Mesenchymal stem cell (in vitro differentiated cells and primary cell): ENCODE data around the gene UBLCP1.

Experiments used
- DNase-seq: peaks from one replicate; pipeline ENCODE4 v3.0.0-alpha.2; 2013
- H2AFZ ChIP-seq: one replicate; pipeline ENCODE4 v1.6.1; 2013; ENCODE audit warnings: low read depth, mild to moderate bottlenecking, control low read depth, inconsistent platforms, low read length, moderate library complexity
- H2AK5ac ChIP-seq: 2 replicates; pipeline ENCODE4 v1.6.1; 2013; ENCODE audit warnings: low read length, moderate library complexity, mild to moderate bottlenecking, inconsistent platforms; ENCODE audit not compliant: severe bottlenecking
- H2BK120ac ChIP-seq: one replicate; pipeline ENCODE4 v1.6.1; 2013; ENCODE audit warnings: low read depth, mild to moderate bottlenecking, inconsistent platforms, low read length, moderate library complexity
- H2BK12ac ChIP-seq, 2 experiments: one replicate each; pipeline ENCODE4 v1.6.1; 2013; ENCODE audit warnings: inconsistent platforms in 2 of 2, low read length in 2 of 2, mild to moderate bottlenecking in 2 of 2, moderate library complexity in 2 of 2, control low read depth in 1 of 2
- H2BK15ac ChIP-seq: one replicate; pipeline ENCODE4 v1.6.1; 2013; ENCODE audit warnings: mild to moderate bottlenecking, low read depth, inconsistent platforms; ENCODE audit not compliant: poor library complexity, severe bottlenecking
- H2BK5ac ChIP-seq: 2 replicates; pipeline ENCODE4 v1.6.1; 2013; ENCODE audit warnings: low read depth, mild to moderate bottlenecking, low read length, control low read depth, inconsistent platforms; ENCODE audit not compliant: poor library complexity, severe bottlenecking
- H3K14ac ChIP-seq, 2 experiments: one replicate each; pipeline ENCODE4 v1.6.1; 2013; ENCODE audit warnings: inconsistent platforms in 2 of 2, low read length in 2 of 2, control low read depth in 1 of 2, mild to moderate bottlenecking in 1 of 2, moderate library complexity in 1 of 2
- H3K18ac ChIP-seq, 2 experiments: one replicate each; pipeline ENCODE4 v1.6.1; 2013; ENCODE audit warnings: inconsistent platforms in 2 of 2, low read length in 2 of 2, control low read depth in 1 of 2, low read depth in 1 of 2, mild to moderate bottlenecking in 1 of 2
- H3K23ac ChIP-seq, 2 experiments: one replicate each; pipeline ENCODE4 v1.6.1; 2013; ENCODE audit warnings: inconsistent platforms in 2 of 2, low read length in 2 of 2, mild to moderate bottlenecking in 2 of 2, moderate library complexity in 2 of 2, control low read depth in 1 of 2
- H3K27ac ChIP-seq: 2 replicates; pipeline ENCODE4 v1.5.1; 2013; ENCODE audit warnings: mild to moderate bottlenecking, moderate library complexity, low read length, control low read depth, inconsistent platforms; ENCODE audit not compliant: poor library complexity, severe bottlenecking
- H3K27me3 ChIP-seq, 2 experiments: 2 replicates each; pipeline versions ENCODE4 v1.6.1 to v1.7.0; 2013; ENCODE audit warnings: low read length in 2 of 2, mild to moderate bottlenecking in 2 of 2, moderate library complexity in 2 of 2, control low read depth in 1 of 2, inconsistent platforms in 1 of 2; ENCODE audit not compliant: control insufficient read depth in 1 of 2, insufficient read depth in 1 of 2
- H3K36me3 ChIP-seq, 2 experiments: 2 replicates each; pipeline versions ENCODE4 v1.6.1 to v1.7.0; 2013; ENCODE audit warnings: low read length in 2 of 2, control low read depth in 1 of 2, inconsistent platforms in 1 of 2, low read depth in 1 of 2, mild to moderate bottlenecking in 1 of 2; ENCODE audit not compliant: insufficient read depth in 2 of 2, control insufficient read depth in 1 of 2
- H3K4ac ChIP-seq, 2 experiments: one replicate each; pipeline ENCODE4 v1.6.1; 2013; ENCODE audit warnings: inconsistent platforms in 2 of 2, low read length in 2 of 2, mild to moderate bottlenecking in 2 of 2, moderate library complexity in 2 of 2, control low read depth in 1 of 2, low read depth in 1 of 2
- H3K4me1 ChIP-seq: 2 replicates; pipeline ENCODE4 v1.6.1; 2013; ENCODE audit warnings: low read depth, low read length, control low read depth; ENCODE audit not compliant: control insufficient read depth, insufficient read depth
- H3K4me2 ChIP-seq: 2 replicates; pipeline ENCODE4 v1.6.1; 2013; ENCODE audit warnings: low read length, mild to moderate bottlenecking, inconsistent platforms; ENCODE audit not compliant: poor library complexity, severe bottlenecking
- H3K4me3 ChIP-seq, 2 experiments: 2 replicates each; pipeline versions ENCODE4 v1.5.1 to v1.7.0; 2013; ENCODE audit warnings: low read length in 2 of 2, mild to moderate bottlenecking in 2 of 2, control low read depth in 1 of 2, low read depth in 1 of 2; ENCODE audit not compliant: insufficient read depth in 1 of 2
- H3K79me1 ChIP-seq: replicated peaks from 2 replicates; pipeline ENCODE4 v1.6.1; 2013; ENCODE audit warnings: mild to moderate bottlenecking, control low read depth, low read length, inconsistent platforms; ENCODE audit not compliant: poor library complexity, severe bottlenecking
- H3K9ac ChIP-seq: 2 replicates; pipeline ENCODE4 v1.7.0; 2013; ENCODE audit warnings: mild to moderate bottlenecking, low read length, moderate library complexity
- H3K9me3 ChIP-seq: 2 replicates; pipeline ENCODE4 v1.7.0; 2013; ENCODE audit warnings: mild to moderate bottlenecking, low read length; ENCODE audit not compliant: control insufficient read depth
- H4K8ac ChIP-seq: one replicate; pipeline ENCODE4 v1.6.1; 2013; ENCODE audit warnings: inconsistent platforms, mild to moderate bottlenecking, low read length, moderate library complexity
- H4K91ac ChIP-seq: one replicate; pipeline ENCODE4 v1.6.1; 2013; ENCODE audit warnings: mild to moderate bottlenecking, low read length, inconsistent platforms
- WGBS: methylation state at CpG from one replicate; pipeline ENCODE4 v1.1.7; 2013; ENCODE audit warnings: mixed read lengths; 5-methylcytosine and 5-hydroxymethylcytosine counted together

The UBLCP1 gene

DNA sequence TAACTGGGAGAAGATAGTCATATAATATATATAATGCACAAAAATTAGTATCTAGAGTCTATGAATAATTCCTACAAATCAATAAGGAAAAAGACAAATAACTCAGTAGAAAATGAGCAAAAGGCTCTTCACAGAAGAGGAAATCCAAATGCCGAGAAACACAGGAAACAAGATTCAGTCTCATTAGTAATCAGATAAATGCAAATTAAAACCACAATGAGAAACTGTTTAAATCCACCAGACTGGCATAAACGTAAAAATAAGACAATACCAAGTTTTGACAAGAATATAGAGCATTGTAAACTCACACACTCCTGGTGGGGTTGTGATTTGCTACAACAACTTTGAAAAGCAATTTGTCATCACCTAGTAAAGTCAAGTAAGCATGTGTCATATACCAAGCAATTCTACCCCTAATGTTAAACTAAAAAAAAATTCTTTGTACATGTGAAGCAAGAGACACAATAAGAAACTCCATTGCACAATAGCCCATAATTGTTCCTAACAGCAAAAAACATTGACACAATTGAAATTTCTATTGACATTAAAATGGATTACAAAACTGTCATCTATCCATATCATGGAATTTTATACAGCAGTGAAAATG, 21.0 kb upstream of the UBLCP1 start:
- Histone ChIP-seq H3K27me3 (peaks cover 0 to 3% of the 10 kb centered on the region in 2 experiments), H3K14ac (no peak overlapping the region), H2BK120ac (no peak overlapping the region), H3K36me3 (no peaks in the 10 kb centered on the region), H3K4me2 (no peak overlapping the region), H2BK15ac (no peak overlapping the region), H2AFZ (no peak overlapping the region), H3K79me1 (no peaks in the 10 kb centered on the region), H3K27ac (no peak overlapping the region), H2BK5ac (no peak overlapping the region), H3K23ac (no peak overlapping the region), H3K4me1 (no peaks in the 10 kb centered on the region), H3K4ac (no peak overlapping the region), H4K91ac (no peak overlapping the region), H3K4me3 (no peak overlapping the region), H3K9ac (no peak overlapping the region), H2BK12ac (no peak overlapping the region), H3K18ac (no peak overlapping the region), H3K9me3 (no peaks in the 10 kb centered on the region), H4K8ac (no peak overlapping the region), H2AK5ac (no peak overlapping the region)
- no peak for DNase-seq
- WGBS: 86% methylated on average over 2 of the region's 2 CpGs

- Histone ChIP-seq H3K4me2 (no peak overlapping the region), H2BK5ac (no peak overlapping the region), H3K23ac (no peak overlapping the region), H3K27me3 (peaks cover 0 to 3% of the 10 kb centered on the region in 2 experiments), H3K9ac (no peak overlapping the region), H3K4me3 (no peak overlapping the region), H3K79me1 (no peaks in the 10 kb centered on the region), H2AK5ac (no peak overlapping the region), H2BK15ac (no peak overlapping the region), H3K14ac (no peak overlapping the region), H2BK12ac (no peak overlapping the region), H3K27ac (no peak overlapping the region), H3K4me1 (no peaks in the 10 kb centered on the region), H3K9me3 (no peaks in the 10 kb centered on the region), H3K18ac (no peak overlapping the region), H2BK120ac (no peak overlapping the region), H4K8ac (no peak overlapping the region), H4K91ac (no peak overlapping the region), H2AFZ (no peak overlapping the region), H3K36me3 (no peaks in the 10 kb centered on the region), H3K4ac (no peak overlapping the region)
- DNase-seq: no peak
- 60% methylated on average over 3 of the region's 4 CpGs for WGBS
These were observed 20.4 kb upstream of the UBLCP1 start for GRCh38 chr5:159242656-159243055.

DNA sequence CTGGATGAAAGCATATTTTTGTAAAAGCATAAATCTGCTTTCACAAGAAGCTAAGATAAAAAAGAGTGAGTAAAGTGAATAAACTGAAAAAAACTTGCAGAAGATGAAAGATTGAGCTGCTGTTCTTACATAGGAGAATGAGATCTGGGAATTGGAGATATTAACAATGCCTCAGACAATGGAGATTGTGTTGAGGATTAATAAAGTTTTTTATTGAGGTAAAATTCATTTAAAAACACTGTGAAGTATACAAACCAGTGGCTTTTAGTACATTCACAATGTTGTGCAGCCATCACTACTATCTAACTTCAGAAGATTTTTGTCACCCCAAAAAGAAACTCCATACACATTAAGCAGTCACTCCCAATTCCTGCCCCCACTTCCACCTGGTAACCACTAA, 19.7 kb upstream of the UBLCP1 start:
- no peak for DNase-seq
- no peak overlapping the region for H2BK5ac ChIP-seq
- no peaks in the 10 kb centered on the region for H3K36me3 ChIP-seq
- H2AFZ ChIP-seq: no peak overlapping the region
- H2BK15ac ChIP-seq: no peak overlapping the region
- no peak overlapping the region for H3K4me2 ChIP-seq
- H3K9me3 ChIP-seq: no peaks in the 10 kb centered on the region
- no peak overlapping the region for H3K18ac ChIP-seq
- H3K4me3 ChIP-seq: no peak overlapping the region
- peaks cover 0 to 3% of the 10 kb centered on the region in 2 experiments for H3K27me3 ChIP-seq
- no peak overlapping the region for H2BK120ac ChIP-seq
- no peaks in the 10 kb centered on the region for H3K4me1 ChIP-seq
- no peak overlapping the region for H4K91ac ChIP-seq
- H2BK12ac ChIP-seq: no peak overlapping the region
- H3K79me1 ChIP-seq: no peaks in the 10 kb centered on the region
- no peak overlapping the region for H3K14ac ChIP-seq
- H3K23ac ChIP-seq: no peak overlapping the region
- H4K8ac ChIP-seq: no peak overlapping the region
- no peak overlapping the region for H3K9ac ChIP-seq
- no peak overlapping the region for H2AK5ac ChIP-seq
- H3K27ac ChIP-seq: no peak overlapping the region
- no peak overlapping the region for H3K4ac ChIP-seq

DNA sequence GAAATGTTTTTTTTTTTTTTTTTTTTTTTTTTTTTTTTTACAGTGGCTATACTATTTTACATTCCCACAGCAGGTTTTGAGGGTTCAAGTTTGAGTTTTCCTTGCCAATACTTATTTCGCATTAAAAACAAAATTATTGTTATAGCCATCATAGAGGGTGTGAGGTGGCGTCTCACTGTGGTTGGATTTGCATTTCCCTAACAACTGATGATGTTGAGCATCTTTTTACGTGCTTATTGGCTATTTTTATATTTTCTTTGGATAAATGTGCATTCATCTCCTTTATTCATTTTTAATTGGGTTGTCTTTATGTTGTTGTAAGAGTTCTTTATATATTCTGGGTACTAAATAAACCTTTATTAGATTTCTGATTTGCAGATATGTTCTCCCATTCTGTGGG, 18.9 kb upstream of the UBLCP1 start:
- 100% methylated on average over 1 of the region's 3 CpGs for WGBS
- Histone ChIP-seq H3K18ac (no peak overlapping the region), H3K4me1 (no peaks in the 10 kb centered on the region), H2AK5ac (no peak overlapping the region), H4K8ac (no peak overlapping the region), H3K4me2 (no peak overlapping the region), H4K91ac (no peak overlapping the region), H2BK12ac (no peak overlapping the region), H2AFZ (no peak overlapping the region), H3K27ac (no peak overlapping the region), H2BK15ac (no peak overlapping the region), H3K36me3 (no peaks in the 10 kb centered on the region), H2BK5ac (no peak overlapping the region), H3K4me3 (no peak overlapping the region), H3K23ac (no peak overlapping the region), H2BK120ac (no peak overlapping the region), H3K27me3 (peaks cover 0 to 3% of the 10 kb centered on the region in 2 experiments), H3K9ac (no peak overlapping the region), H3K14ac (no peak overlapping the region), H3K9me3 (no peaks in the 10 kb centered on the region), H3K79me1 (no peaks in the 10 kb centered on the region), H3K4ac (no peak overlapping the region)
- no peak for DNase-seq
